ENCODE measurements around the gene KRTAP10-3.

DNA sequence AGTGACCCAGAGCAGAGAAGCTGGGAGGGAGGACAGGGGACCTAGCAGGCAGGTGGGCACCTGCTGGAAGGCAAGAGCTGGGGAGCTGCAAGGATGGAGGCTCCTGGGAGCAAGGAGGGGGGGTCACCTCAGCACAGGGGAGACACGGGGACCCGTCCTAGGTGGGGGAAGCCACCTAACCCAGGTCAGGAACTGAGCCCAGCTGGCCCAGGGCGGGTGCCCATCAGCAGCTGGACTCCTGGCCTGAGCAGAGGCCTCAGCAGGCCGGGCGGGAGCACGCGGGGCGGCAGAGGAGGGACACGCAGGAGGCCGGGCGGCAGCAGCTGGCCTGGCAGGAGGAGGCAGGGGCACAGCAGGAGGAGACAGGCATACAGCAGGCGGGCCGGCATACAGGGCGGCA, 19.5 kb downstream of the KRTAP10-3 start:
- TF ChIP-seq, protein P1, sequence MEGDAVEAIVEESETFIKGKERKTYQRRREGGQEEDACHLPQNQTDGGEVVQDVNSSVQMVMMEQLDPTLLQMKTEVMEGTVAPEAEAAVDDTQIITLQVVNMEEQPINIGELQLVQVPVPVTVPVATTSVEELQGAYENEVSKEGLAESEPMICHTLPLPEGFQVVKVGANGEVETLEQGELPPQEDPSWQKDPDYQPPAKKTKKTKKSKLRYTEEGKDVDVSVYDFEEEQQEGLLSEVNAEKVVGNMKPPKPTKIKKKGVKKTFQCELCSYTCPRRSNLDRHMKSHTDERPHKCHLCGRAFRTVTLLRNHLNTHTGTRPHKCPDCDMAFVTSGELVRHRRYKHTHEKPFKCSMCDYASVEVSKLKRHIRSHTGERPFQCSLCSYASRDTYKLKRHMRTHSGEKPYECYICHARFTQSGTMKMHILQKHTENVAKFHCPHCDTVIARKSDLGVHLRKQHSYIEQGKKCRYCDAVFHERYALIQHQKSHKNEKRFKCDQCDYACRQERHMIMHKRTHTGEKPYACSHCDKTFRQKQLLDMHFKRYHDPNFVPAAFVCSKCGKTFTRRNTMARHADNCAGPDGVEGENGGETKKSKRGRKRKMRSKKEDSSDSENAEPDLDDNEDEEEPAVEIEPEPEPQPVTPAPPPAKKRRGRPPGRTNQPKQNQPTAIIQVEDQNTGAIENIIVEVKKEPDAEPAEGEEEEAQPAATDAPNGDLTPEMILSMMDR (conservative IDR thresholded peaks at IDR 0.05 in 1 of 2, IDR thresholded peaks at IDR 0.05 in 1 of 2; ENCODE audit: low read depth in 1 of 2, low read length in 2 of 2), result no peak
- no peak for TF ChIP-seq EZH2 (IDR thresholded peaks at IDR 0.05; ENCODE audit: low read length, missing control alignments)
